Activated T-cell treated with anti-CD3 and anti-CD28 coated beads, Interleukin-2, amount 50 U/mL, for 48 hours (primary cell): ENCODE measurements around the gene CCR4.
"Not testable (repeated sequence)": the region's sequence is repeated elsewhere in the genome, so short reads cannot be mapped to it uniquely, and the experiment has no call there.

Experiments
- DNase-seq, 2 experiments: peaks; one replicate each; pipeline ENCODE4 v3.0.0-alpha.2; 2020

CCR4 gene

GRCh38 chr3:32984918-32985317, 33.5 kb downstream of the CCR4 start:
- not testable (repeated sequence) for DNase-seq

GRCh38 chr3:32989171-32989570, 37.7 kb downstream of the CCR4 start:
- DNase-seq, result no peak

GRCh38 chr3:32990116-32990515, 38.7 kb downstream of the CCR4 start:
- no peak for DNase-seq

- no peak for DNase-seq
Observed at GRCh38 chr3:32991781-32992180, 40.3 kb downstream of the CCR4 start.

- no peak for DNase-seq
Observed at GRCh38 chr3:32992310-32992686, 40.9 kb downstream of the CCR4 start.

GRCh38 chr3:32994045-32994444, 42.6 kb downstream of the CCR4 start:
- no peak for DNase-seq

- no peak for DNase-seq
Observed at GRCh38 chr3:32995098-32995497, 43.7 kb downstream of the CCR4 start.

GRCh38 chr3:32996048-32996754, 44.8 kb downstream of the CCR4 start:
- DNase-seq, result no peak

GRCh38 chr3:32996755-32997091, 45.3 kb downstream of the CCR4 start:
- DNase-seq, result no peak

- peak; percentile 35 to 37 for DNase-seq
Observed at GRCh38 chr3:32998631-32999451, 47.4 kb downstream of the CCR4 start.

- DNase-seq, result peak in 1 of 2 experiments; percentile 19
Observed at GRCh38 chr3:33000691-33001385, 49.4 kb downstream of the CCR4 start.

GRCh38 chr3:33001889-33002288, 50.4 kb downstream of the CCR4 start:
- DNase-seq, result peak in 1 of 2 experiments; percentile 29

GRCh38 chr3:33003308-33003707, 51.9 kb downstream of the CCR4 start:
- no peak for DNase-seq

GRCh38 chr3:33004205-33004604, 52.8 kb downstream of the CCR4 start:
- peak in 1 of 2 experiments; percentile 12 for DNase-seq

- DNase-seq, result no peak
Observed at GRCh38 chr3:33004961-33005360, 53.5 kb downstream of the CCR4 start.
